Measurements from ENCODE around the gene VSIR. TPM values are rescaled to one million over a fixed set of nuclear protein-coding genes. Genes with fewer than 3 reads are reported as not detected.

VSIR gene
- total and polyA plus RNA-seq, 10 donors = 34.5 to 512 (median 299) TPM

DNA sequence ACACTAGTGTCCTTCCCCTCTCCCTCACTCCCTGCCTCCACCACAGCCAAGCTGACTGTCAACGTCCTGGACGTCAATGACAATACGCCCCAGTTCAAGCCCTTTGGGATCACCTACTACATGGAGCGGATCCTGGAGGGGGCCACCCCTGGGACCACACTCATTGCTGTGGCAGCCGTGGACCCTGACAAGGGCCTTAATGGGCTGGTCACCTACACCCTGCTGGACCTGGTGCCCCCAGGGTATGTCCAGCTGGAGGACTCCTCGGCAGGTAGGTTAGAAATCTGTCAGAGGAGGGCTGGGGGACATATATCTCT lies 24.9 kb upstream of the VSIR start:
- peaks cover 4 to 58% (median 30%) of the 10 kb centered on the region in 6 donors for H3K4me1 ChIP-seq
- no peaks in the 10 kb centered on the region for H3K9me3 ChIP-seq
- intact Hi-C loops (cut with DNase I; ENCODE audit: low total_unique reads) = no loop called here
- H3K4me3 ChIP-seq = no peak overlapping the region
- 50 to 74% (median 63%) methylated on average over 5 to 6 of the region's 6 CpGs for WGBS, 5 donors
- DNase-seq = no peak
- no peaks in the 10 kb centered on the region for H3K27me3 ChIP-seq (replicated peaks in 1 of 7)
- TF ChIP-seq, protein P1, sequence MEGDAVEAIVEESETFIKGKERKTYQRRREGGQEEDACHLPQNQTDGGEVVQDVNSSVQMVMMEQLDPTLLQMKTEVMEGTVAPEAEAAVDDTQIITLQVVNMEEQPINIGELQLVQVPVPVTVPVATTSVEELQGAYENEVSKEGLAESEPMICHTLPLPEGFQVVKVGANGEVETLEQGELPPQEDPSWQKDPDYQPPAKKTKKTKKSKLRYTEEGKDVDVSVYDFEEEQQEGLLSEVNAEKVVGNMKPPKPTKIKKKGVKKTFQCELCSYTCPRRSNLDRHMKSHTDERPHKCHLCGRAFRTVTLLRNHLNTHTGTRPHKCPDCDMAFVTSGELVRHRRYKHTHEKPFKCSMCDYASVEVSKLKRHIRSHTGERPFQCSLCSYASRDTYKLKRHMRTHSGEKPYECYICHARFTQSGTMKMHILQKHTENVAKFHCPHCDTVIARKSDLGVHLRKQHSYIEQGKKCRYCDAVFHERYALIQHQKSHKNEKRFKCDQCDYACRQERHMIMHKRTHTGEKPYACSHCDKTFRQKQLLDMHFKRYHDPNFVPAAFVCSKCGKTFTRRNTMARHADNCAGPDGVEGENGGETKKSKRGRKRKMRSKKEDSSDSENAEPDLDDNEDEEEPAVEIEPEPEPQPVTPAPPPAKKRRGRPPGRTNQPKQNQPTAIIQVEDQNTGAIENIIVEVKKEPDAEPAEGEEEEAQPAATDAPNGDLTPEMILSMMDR (IDR thresholded peaks at IDR 0.05 in 8 of 11, conservative IDR thresholded peaks at IDR 0.05 in 3 of 11) = no peak
- TF ChIP-seq POLR2AphosphoS5 (IDR thresholded peaks at IDR 0.05) (no peak), POLR2A (IDR thresholded peaks at IDR 0.05) (no peak)
- H3K36me3 ChIP-seq = no peaks in the 10 kb centered on the region
- peak overlapping the region in 5 of 8 donors; percentile 12 to 66 (median 36) for H3K27ac ChIP-seq

DNA sequence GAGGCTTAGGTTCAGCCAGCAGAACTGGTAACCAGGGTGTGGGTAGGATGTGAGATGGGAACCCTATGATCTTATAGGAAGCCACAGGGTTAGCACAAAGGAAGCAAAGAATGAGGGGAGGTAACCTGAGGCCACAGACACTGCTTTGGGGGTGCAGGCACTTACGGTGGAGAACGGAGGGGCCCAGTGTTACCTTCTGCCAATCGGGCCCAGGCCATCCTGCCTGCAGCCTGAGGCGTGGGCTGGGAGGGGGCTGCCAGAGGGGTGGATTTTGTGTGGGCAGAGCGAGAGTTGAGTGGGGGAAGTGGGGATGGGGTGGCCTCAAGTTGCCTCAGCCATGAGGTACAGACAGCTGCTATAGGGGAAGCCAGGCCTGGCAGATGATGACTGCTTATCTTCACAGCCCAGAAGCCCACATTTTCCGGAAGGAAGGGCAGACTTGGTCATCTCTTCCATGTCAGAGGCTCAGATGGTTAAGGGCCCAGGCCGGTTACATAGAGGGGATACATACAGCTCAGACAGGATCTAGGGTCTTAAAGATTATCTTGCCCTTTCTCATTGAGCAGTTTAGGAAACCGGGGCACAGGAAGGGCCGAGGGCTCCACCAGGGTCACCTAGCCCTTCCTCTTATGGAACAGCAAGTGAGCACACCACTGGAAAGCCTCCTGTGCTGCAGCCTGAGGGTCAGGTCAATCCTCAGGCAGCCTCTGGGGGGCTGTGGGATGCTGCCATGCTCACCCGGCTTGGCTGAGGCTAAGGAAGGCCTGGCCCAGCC lies 24.4 kb upstream of the VSIR start:
- peak; percentile 40 to 81 (median 64) for TF ChIP-seq POLR2AphosphoS5 (IDR thresholded peaks at IDR 0.05)
- TF ChIP-seq, protein P1 (IDR thresholded peaks at IDR 0.05 in 8 of 11, conservative IDR thresholded peaks at IDR 0.05 in 3 of 11) = no peak
- TF ChIP-seq POLR2A (IDR thresholded peaks at IDR 0.05) = no peak
- Histone ChIP-seq H3K9me3 (no peaks in the 10 kb centered on the region), H3K36me3 (no peaks in the 10 kb centered on the region), H3K27ac (peak overlapping the region in 5 of 8 donors; percentile 13 to 66 (median 26)), H3K4me3 (no peak overlapping the region), H3K4me1 (peaks cover 4 to 58% (median 30%) of the 10 kb centered on the region in 6 donors), H3K27me3 (replicated peaks in 1 of 7) (no peaks in the 10 kb centered on the region)
- 18 to 43% (median 22%) methylated on average over 9 to 10 of the region's 10 CpGs for WGBS, 5 donors
- intact Hi-C loops (cut with DNase I; ENCODE audit: low total_unique reads) = no loop called here
- DNase-seq = no peak

DNA sequence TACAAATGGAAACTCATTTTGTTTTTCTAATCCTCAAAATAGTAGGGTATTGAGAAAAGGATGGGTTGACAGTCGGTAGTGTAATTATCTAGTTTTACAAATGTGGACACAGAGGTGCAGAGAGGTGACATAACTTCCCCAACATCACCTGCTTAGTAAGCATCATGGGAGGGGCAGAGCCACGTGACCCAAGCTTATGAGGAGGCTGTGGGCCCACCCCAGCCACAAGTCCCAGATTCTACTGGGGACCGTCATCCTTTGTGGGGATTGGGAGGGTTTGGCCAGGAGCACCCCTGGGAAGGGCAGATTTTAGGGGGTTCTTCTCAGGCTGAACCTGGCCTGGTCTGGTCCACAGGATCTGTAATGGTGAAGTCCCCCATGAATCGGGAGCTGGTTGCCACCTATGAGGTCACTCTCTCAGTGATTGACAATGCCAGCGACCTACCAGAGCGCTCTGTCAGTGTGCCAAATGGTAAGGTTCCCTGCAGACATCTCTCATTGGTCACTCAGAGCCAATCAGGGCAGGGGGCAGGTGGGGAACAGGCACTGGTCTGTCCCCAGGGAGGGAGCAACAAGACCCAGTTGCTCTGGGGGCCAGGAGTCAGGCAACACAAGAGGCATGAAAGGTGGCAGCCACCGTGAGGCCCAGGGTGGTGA lies 23.6 kb upstream of the VSIR start:
- no peaks in the 10 kb centered on the region for H3K36me3 ChIP-seq
- DNase-seq = no peak
- H3K27ac ChIP-seq = peak overlapping the region in 5 of 8 donors; percentile 13 to 66 (median 26)
- TF ChIP-seq POLR2A (IDR thresholded peaks at IDR 0.05) (no peak), POLR2AphosphoS5 (IDR thresholded peaks at IDR 0.05) (no peak)
- TF ChIP-seq, protein P1 (IDR thresholded peaks at IDR 0.05 in 8 of 11, conservative IDR thresholded peaks at IDR 0.05 in 3 of 11) = no peak
- intact Hi-C loops (cut with DNase I; ENCODE audit: low total_unique reads) = no loop called here
- no peaks in the 10 kb centered on the region for H3K9me3 ChIP-seq
- WGBS, 5 donors = 74 to 85% (median 81%) methylated on average over 7 of the region's 7 CpGs
- no peak overlapping the region for H3K4me3 ChIP-seq
- peaks cover 4 to 54% (median 28%) of the 10 kb centered on the region in 6 donors for H3K4me1 ChIP-seq
- no peaks in the 10 kb centered on the region for H3K27me3 ChIP-seq (replicated peaks in 1 of 7)

DNA sequence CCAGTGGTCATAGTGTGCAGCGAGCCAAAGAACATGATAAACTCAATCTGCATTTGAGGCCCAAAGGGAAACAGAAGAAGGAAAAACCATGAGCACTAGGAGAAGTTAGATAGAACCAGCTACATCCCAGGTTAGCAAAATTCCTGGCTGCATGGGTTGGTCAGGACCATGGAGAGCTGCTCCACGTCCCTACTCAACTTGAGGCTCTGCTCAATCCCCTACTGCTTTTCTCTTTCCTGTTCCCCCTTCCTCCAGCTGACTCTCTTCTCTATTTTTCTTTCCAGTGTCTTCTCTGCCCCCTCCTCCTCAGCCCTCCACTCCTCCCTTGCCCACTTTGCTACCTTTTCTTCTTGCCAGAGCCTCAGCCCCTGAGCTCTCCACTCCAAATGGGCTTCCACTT lies 21.9 kb upstream of the VSIR start:
- no peak for DNase-seq
- 26 to 32% (median 29%) methylated on average over 2 of the region's 2 CpGs for WGBS, 5 donors
- intact Hi-C loops (cut with DNase I; ENCODE audit: low total_unique reads) = no loop called here

More for the DNA sequence above, 21.9 kb upstream of the VSIR start:
- Histone ChIP-seq H3K27me3 (replicated peaks in 1 of 7) (no peaks in the 10 kb centered on the region), H3K27ac (no peak overlapping the region), H3K9me3 (no peaks in the 10 kb centered on the region), H3K4me1 (peaks cover 4 to 49% (median 26%) of the 10 kb centered on the region in 6 donors), H3K4me3 (no peak overlapping the region), H3K36me3 (no peaks in the 10 kb centered on the region)
- TF ChIP-seq, protein P1 (IDR thresholded peaks at IDR 0.05 in 8 of 11, conservative IDR thresholded peaks at IDR 0.05 in 3 of 11) = no peak
- no peak for TF ChIP-seq POLR2AphosphoS5 (IDR thresholded peaks at IDR 0.05)
